K562 (cell line): ENCODE measurements around the gene DNAJC6. TPM values are rescaled to one million over a fixed set of nuclear protein-coding genes. Genes with fewer than 3 reads are reported as not detected.

Source experiments
- ATAC-seq: fragments of 200-7000 bp; cut with Tn5 transposase; 3 replicates; pipeline ENCODE4 v1.9.1; 2020; ENCODE audit warnings: moderate library complexity
- BruUV-seq: library from RNA; stranded (reverse); fragments of 400-500 nt; replicated peaks from 2 replicates; lab custom pipeline; 2021; lab: Mats Ljungman, UMichigan
- CTCF ChIA-PET: fragments of 300-600 bp; formaldehyde crosslinking; extraction: SDS; loops from one replicate; lab custom pipeline; 2021; ENCODE audit warnings: low intra/inter-chr PET ratio; lab: Yijun Ruan, JAX
- POLR2A ChIA-PET: fragments of 300-600, 350-650 bp; sonication (Branson Sonifier 250); formaldehyde crosslinking; extraction: SDS; loops from one replicate; lab custom pipeline; 2021; ENCODE audit warnings: antibody characterized with exemption, inconsistent platforms; lab: Yijun Ruan, JAX
- DNase-seq, 4 experiments: peaks; one replicate each; pipeline versions ENCODE4 v3.0.0 to v3.0.0-alpha.2; 2011 to 2018; ENCODE audit warnings: low spot score in 3 of 4, mixed read lengths in 3 of 4; ENCODE audit errors: extremely low read depth in 1 of 4
- FAIRE-seq: peaks from 2 replicates; lab custom pipeline; 2011; peaks lifted over from hg19 to GRCh38; lab: Jason Lieb, UNC
- H2AFZ ChIP-seq: 2 replicates; pipeline ENCODE4 v1.6.0; 2011; ENCODE audit warnings: low read depth, low read length, control low read depth, inconsistent platforms
- H3K27ac ChIP-seq: fragments of 200-600 bp; 3 replicates; pipeline ENCODE4 v1.8.0; 2011; ENCODE audit warnings: low read depth, mild to moderate bottlenecking, control low read depth, inconsistent platforms, low read length, moderate library complexity, mixed read lengths; ENCODE audit errors: extremely low read depth
- H3K27me3 ChIP-seq, 2 experiments: fragments of 300-600 bp in 1 of 2; 2 replicates in 1 of 2; 3 replicates in 1 of 2; pipeline versions ENCODE4 v1.6.0 to v1.8.0; 2011; ENCODE audit warnings: inconsistent platforms in 2 of 2, low read length in 2 of 2, mild to moderate bottlenecking in 1 of 2, mixed read lengths in 1 of 2, moderate library complexity in 1 of 2; ENCODE audit not compliant: control insufficient read depth in 2 of 2, insufficient read depth in 2 of 2
- H3K36me3 ChIP-seq: fragments of 300-600 bp; 3 replicates; pipeline ENCODE4 v1.8.0; 2011; ENCODE audit warnings: mild to moderate bottlenecking, low read length, inconsistent platforms; ENCODE audit not compliant: control insufficient read depth, insufficient read depth
- H3K4me1 ChIP-seq, 2 experiments: fragments of 200-600 bp in 1 of 2; replicated peaks in 1 of 2; 2 replicates in 1 of 2; 3 replicates in 1 of 2; pipeline versions ENCODE4 v1.5.1 to v1.8.0; 2011; ENCODE audit warnings: inconsistent platforms in 2 of 2, low read length in 2 of 2, mild to moderate bottlenecking in 1 of 2, mixed read lengths in 1 of 2, moderate library complexity in 1 of 2; ENCODE audit not compliant: control insufficient read depth in 2 of 2, insufficient read depth in 2 of 2
- H3K4me2 ChIP-seq: 2 replicates; pipeline ENCODE4 v1.6.1; 2011; ENCODE audit warnings: low read length, control low read depth, inconsistent platforms, mixed read lengths; ENCODE audit not compliant: insufficient read depth
- H3K4me3 ChIP-seq: fragments of 200-600 bp; sonication (generic), shearing (Covaris generic); 2 replicates; pipeline ENCODE4 v1.5.1; 2016; ENCODE audit warnings: control low read depth, inconsistent platforms
- H3K79me2 ChIP-seq: fragments of 200-600 bp; 3 replicates; pipeline ENCODE4 v1.8.0; 2011; ENCODE audit warnings: low read length, inconsistent platforms; ENCODE audit not compliant: control insufficient read depth, insufficient read depth
- H3K9ac ChIP-seq, 2 experiments: 2 replicates each; pipeline versions ENCODE4 v1.6.0 to v1.6.1; 2011; ENCODE audit warnings: low read depth in 2 of 2, low read length in 2 of 2, control low read depth in 1 of 2, inconsistent platforms in 1 of 2, mild to moderate bottlenecking in 1 of 2, mixed read lengths in 1 of 2; ENCODE audit not compliant: insufficient read depth in 1 of 2
- H3K9me1 ChIP-seq: one replicate; pipeline ENCODE4 v1.6.0; 2011; ENCODE audit warnings: inconsistent platforms, mild to moderate bottlenecking, low read length, moderate library complexity; ENCODE audit not compliant: control insufficient read depth, insufficient read depth
- H3K9me3 ChIP-seq: replicated peaks from 2 replicates; pipeline ENCODE4 v1.5.1; 2011; ENCODE audit warnings: low read depth, low read length, inconsistent platforms; ENCODE audit not compliant: control insufficient read depth, insufficient read depth
- H4K20me1 ChIP-seq: replicated peaks from 2 replicates; pipeline ENCODE4 v1.6.1; 2011; ENCODE audit warnings: low read length, inconsistent platforms, mixed read lengths; ENCODE audit not compliant: control insufficient read depth, insufficient read depth
- CEBPB ChIP-seq: fragments of 450-650 bp; IDR thresholded peaks from 2 replicates; pipeline ENCODE4 v1.6.1; 2016; ENCODE audit warnings: missing genetic modification characterization, missing compliant biosample characterization
- CEBPG ChIP-seq, 3 experiments: fragments of 200-800 bp in 1 of 3; sonication (Bioruptor generic) in 1 of 3; sonication (generic) in 1 of 3; formaldehyde crosslinking in 1 of 3; IDR thresholded peaks in 2 of 3; conservative IDR thresholded peaks in 1 of 3; 2 replicates each; pipeline versions ENCODE4 v1.6.1 to v1.8.0; 2016 to 2022; ENCODE audit warnings: missing compliant biosample characterization in 2 of 3, missing genetic modification characterization in 2 of 3, mild to moderate bottlenecking in 1 of 3, missing genetic modification reagents in 1 of 3
- CREB1 ChIP-seq, 2 experiments: sonication (generic) in 1 of 2; formaldehyde crosslinking in 1 of 2; IDR thresholded peaks; 2 replicates each; pipeline versions ENCODE4 v1.6.1 to v1.8.0; 2012 to 2022; ENCODE audit warnings: inconsistent platforms in 1 of 2, mild to moderate bottlenecking in 1 of 2, missing genetic modification reagents in 1 of 2, moderate library complexity in 1 of 2
- HMG20A ChIP-seq: fragments of 450-650 bp; formaldehyde crosslinking; conservative IDR thresholded peaks from 2 replicates; pipeline ENCODE4 v1.4.0; 2020; ENCODE audit warnings: mild to moderate bottlenecking, mixed read lengths
- MXD1 ChIP-seq: fragments of 250-450 bp; sonication (Bioruptor Pico); IDR thresholded peaks from 2 replicates; pipeline ENCODE4 v1.8.0; 2021; ENCODE audit warnings: borderline replicate concordance, mild to moderate bottlenecking, moderate library complexity; ENCODE audit not compliant: poor library complexity, severe bottlenecking
- SIX5 ChIP-seq, 2 experiments: IDR thresholded peaks; 2 replicates each; pipeline ENCODE4 v1.6.1; 2011; ENCODE audit warnings: low read length in 2 of 2, borderline replicate concordance in 1 of 2, low read depth in 1 of 2, mild to moderate bottlenecking in 1 of 2, moderate library complexity in 1 of 2; ENCODE audit not compliant: insufficient read depth in 1 of 2
- ZNF449 ChIP-seq: fragments of 250-450 bp; sonication (Bioruptor Pico); IDR thresholded peaks from 2 replicates; pipeline ENCODE4 v1.8.0; 2022; ENCODE audit warnings: moderate library complexity, mild to moderate bottlenecking, inconsistent platforms
- WGBS: fragments of 100-300 bp; shearing (Covaris generic); methylation state at CpG from one replicate; pipeline ENCODE4 v1.1.6; 2016; ENCODE audit warnings: low coverage, mixed read lengths; ENCODE audit not compliant: insufficient coverage; ENCODE audit errors: missing lambda C conversion rate; 5-methylcytosine and 5-hydroxymethylcytosine counted together
- in situ Hi-C: fragments of 300-500 bp; cut with MboI; formaldehyde crosslinking; loops from 4 replicates; pipeline ENCODE4 v1.15.0; 2018; ENCODE audit warnings: inconsistent platforms, mixed read lengths
- intact Hi-C: fragments of 100-400 bp; cut with micrococcal nuclease; formaldehyde crosslinking; loops from 2 replicates; pipeline ENCODE4 v1.14.2; 2022
- polyA plus RNA-seq, 8 experiments: library from polyadenylated mRNA; depleted of rRNA in 4 of 8; stranded (reverse) in 5 of 8; unstranded in 3 of 8; fragments of >200 nt; fragmentation: Nextera tagmentation in 2 of 8; fragmentation: Illumina TruSeq in 1 of 8; extraction: Ambion mirVana in 2 of 8; extraction: Trizol in 1 of 8; gene quantifications; 2 replicates each; pipeline versions ENCODE4 v1.2.1 to v1.2.3, GENCODE V29; 2011 to 2014; ENCODE audit warnings: inconsistent platforms in 1 of 8, missing spikeins in 1 of 8
- total RNA-seq, 7 experiments: library from RNA; depleted of rRNA in 6 of 7; stranded (reverse); fragments of >200 nt in 6 of 7; fragmentation: Illumina TruSeq in 2 of 7; extraction: Trizol in 2 of 7; gene quantifications; 2 replicates each; pipeline versions ENCODE4 v1.2.1 to v1.2.3, GENCODE V29; 2011 to 2021; ENCODE audit warnings: low replicate concordance in 1 of 7

The DNAJC6 gene
- total and polyA plus RNA-seq, 9 of the 15 experiments (the other 6 are each of a cell fraction or from before 2014, with no cell fraction given): 6.7 to 78.7 (median 28.0) TPM

GRCh38 chr1:65444128-65444640 lies 134.8 kb downstream of the DNAJC6 start:
- no TSS peak for BruUV-seq
- no peak for FAIRE-seq
- CTCF ChIA-PET: no interaction called here

GRCh38 chr1:65445837-65446236 lies 136.5 kb downstream of the DNAJC6 start:
- intact Hi-C loops: no loop called here
- WGBS: 94% methylated on average over 1 of the region's 1 CpG

More at GRCh38 chr1:65444128-65444640, 134.8 kb downstream of the DNAJC6 start:
- H2AFZ ChIP-seq: no peak overlapping the region
- H3K27ac ChIP-seq: no peak overlapping the region
- ATAC-seq (no peak), DNase-seq (no peak)
- POLR2A ChIA-PET: no interaction called here
- H3K4me2 ChIP-seq: no peak overlapping the region
- no peaks in the 10 kb centered on the region for H3K79me2 ChIP-seq
- no peaks in the 10 kb centered on the region for H3K27me3 ChIP-seq
- H3K36me3 ChIP-seq: no peaks in the 10 kb centered on the region; the same call in 2 of the 3 replicates
- peaks cover 3 to 9% of the 10 kb centered on the region in 2 experiments; a peak in 3 of 5 replicates for H3K4me1 ChIP-seq
- H3K9me3 ChIP-seq: no peaks in the 10 kb centered on the region
- TF ChIP-seq SIX5 (IDR thresholded peaks at IDR 0.05; ENCODE audit: borderline replicate concordance in 1 of 2, insufficient read depth in 1 of 2, low read depth in 1 of 2, low read length in 2 of 2) (no peak), CREB1 (IDR thresholded peaks at IDR 0.05) (no peak), CREB1 (CRISPR knock-in tag; IDR thresholded peaks at IDR 0.05) (no peak)
- H3K9ac ChIP-seq: no peak overlapping the region
- H4K20me1 ChIP-seq: no peaks in the 10 kb centered on the region
- no peaks in the 10 kb centered on the region for H3K9me1 ChIP-seq
- no peak overlapping the region for H3K4me3 ChIP-seq
- intact Hi-C loops (no loop called here), in situ Hi-C loops (no loop called here)
- 86% methylated on average over 3 of the region's 5 CpGs for WGBS

More at GRCh38 chr1:65445837-65446236, 136.5 kb downstream of the DNAJC6 start:
- ATAC-seq (no peak), DNase-seq (no peak), FAIRE-seq (no peak)
- in situ Hi-C loops: no loop called here
- no peaks in the 10 kb centered on the region for H4K20me1 ChIP-seq
- no peaks in the 10 kb centered on the region for H3K27me3 ChIP-seq
- H2AFZ ChIP-seq: no peak overlapping the region
- no peaks in the 10 kb centered on the region for H3K9me3 ChIP-seq
- no TSS peak for BruUV-seq
- no peaks in the 10 kb centered on the region for H3K9me1 ChIP-seq
- peaks cover 3 to 4% of the 10 kb centered on the region in 2 experiments; a peak in 2 of 5 replicates for H3K4me1 ChIP-seq
- no peak overlapping the region for H3K27ac ChIP-seq
- CTCF ChIA-PET: no interaction called here
- H3K4me2 ChIP-seq: no peak overlapping the region
- POLR2A ChIA-PET: no interaction called here
- no peaks in the 10 kb centered on the region for H3K79me2 ChIP-seq
- no peaks in the 10 kb centered on the region; the same call in 2 of the 3 replicates for H3K36me3 ChIP-seq
- no peak for TF ChIP-seq HMG20A (CRISPR knock-in tag)
- no peak for TF ChIP-seq CEBPG (CRISPR knock-in tag; IDR thresholded peaks at IDR 0.05)
- TF ChIP-seq CEBPG (tag; conservative IDR thresholded peaks at IDR 0.05 in 1 of 2, IDR thresholded peaks at IDR 0.05 in 1 of 2): peak; percentile 74 to 97
- TF ChIP-seq CEBPB (tag): peak; percentile 93
- no peak for TF ChIP-seq MXD1 (CRISPR knock-in tag)
- TF ChIP-seq ZNF449 (CRISPR knock-in tag): no peak
- H3K9ac ChIP-seq: no peak overlapping the region
- H3K4me3 ChIP-seq: no peak overlapping the region
